ENCODE data around the gene NOPCHAP1. TPM values are rescaled to one million over a fixed set of nuclear protein-coding genes. Genes with fewer than 3 reads are reported as not detected.

Gene NOPCHAP1
- total and polyA plus RNA-seq, 2 of the 8 experiments (the other 6 are each of a cell fraction or from before 2014, with no cell fraction given) = 14.9 to 39.5 TPM

- Histone ChIP-seq H3K79me2 (ENCODE audit: control insufficient read depth in 1 of 2, insufficient read depth in 2 of 2, low read length in 2 of 2) (no peaks in the 10 kb centered on the region), H2BK15ac (ENCODE audit: low read length) (no peak overlapping the region), H3K27me3 (replicated peaks in 1 of 4; ENCODE audit: control insufficient read depth in 3 of 4, extremely low read depth in 1 of 4, insufficient read depth in 3 of 4, low read length in 3 of 4) (no peaks in the 10 kb centered on the region), H2AFZ (ENCODE audit: low read length) (no peak overlapping the region), H4K20me1 (replicated peaks in 1 of 2; ENCODE audit: control insufficient read depth in 1 of 2, insufficient read depth in 2 of 2, low read length in 2 of 2) (peaks cover 0 to 3% of the 10 kb centered on the region in 2 experiments), H3K23me2 (ENCODE audit: low read depth, low read length) (no peaks in the 10 kb centered on the region), H3K4me3 (ENCODE audit: extremely low read depth in 1 of 4, insufficient read depth in 2 of 4, low read depth in 3 of 4, low read length in 4 of 4) (no peak overlapping the region), H3K56ac (replicated peaks; ENCODE audit: insufficient read length, low read depth, low read length) (no peak overlapping the region), H3K9ac (replicated peaks in 1 of 4; ENCODE audit: extremely low read depth in 1 of 4, low read depth in 3 of 4, low read length in 3 of 4) (no peak overlapping the region), H3K23ac (ENCODE audit: insufficient read length) (no peak overlapping the region), H2BK5ac (ENCODE audit: low read depth, low read length) (no peak overlapping the region), H4K91ac (replicated peaks; ENCODE audit: insufficient read length, low read length) (no peak overlapping the region), H3K9me3 (ENCODE audit: insufficient read depth in 2 of 2, low read depth in 1 of 2, low read length in 1 of 2) (no peaks in the 10 kb centered on the region), H3K4me2 (ENCODE audit: insufficient read depth in 1 of 2, low read depth in 2 of 2, low read length in 2 of 2) (no peak overlapping the region), H2BK12ac (ENCODE audit: low read depth, low read length) (no peak overlapping the region), H3K14ac (ENCODE audit: insufficient read length) (no peak overlapping the region), H3K18ac (ENCODE audit: extremely low read depth, low read length) (no peak overlapping the region), H4K8ac (ENCODE audit: extremely low read depth, insufficient read depth, low read length) (no peak overlapping the region), H2BK20ac (ENCODE audit: low read length) (no peak overlapping the region), H3K79me1 (ENCODE audit: low read depth, low read length) (peaks cover 3% of the 10 kb centered on the region; the same call in 1 of the 2 replicates), H3K36me3 (ENCODE audit: control insufficient read depth in 2 of 4, insufficient read depth in 4 of 4, low read length in 3 of 4) (peaks cover 0 to 5% (median 2%) of the 10 kb centered on the region in 4 experiments; a peak in 4 of 8 replicates), H2BK120ac (replicated peaks; ENCODE audit: low read depth, low read length) (no peak overlapping the region), H2AK5ac (ENCODE audit: low read depth, low read length) (no peak overlapping the region), H3K27ac (ENCODE audit: low read depth, low read length) (no peak overlapping the region), H3K4ac (replicated peaks; ENCODE audit: insufficient read length, low read depth, low read length) (no peak overlapping the region), H3K4me1 (replicated peaks in 1 of 4; ENCODE audit: control insufficient read depth in 3 of 4, insufficient read depth in 4 of 4, low read length in 3 of 4) (no peaks in the 10 kb centered on the region), H4K5ac (ENCODE audit: insufficient read length, low read depth, low read length) (no peak overlapping the region)
- POLR2A ChIA-PET (ENCODE audit: partially characterized antibody) = no interaction called here
- FAIRE-seq = no peak
- no peak for TF ChIP-seq CEBPB (IDR thresholded peaks at IDR 0.05; ENCODE audit: low read depth, low read length)
- TF ChIP-seq SP1 (IDR thresholded peaks at IDR 0.05; ENCODE audit: low read depth, low read length) = no peak
- no peak for TF ChIP-seq TEAD4 (IDR thresholded peaks at IDR 0.05; ENCODE audit: low read depth, low read length)
- no peak for TF ChIP-seq CHD1 (IDR thresholded peaks at IDR 0.05; ENCODE audit: low read depth, low read length)
- no peak for TF ChIP-seq TCF12 (IDR thresholded peaks at IDR 0.05; ENCODE audit: low read depth, low read length)
- TF ChIP-seq RNF2 (IDR thresholded peaks at IDR 0.05; ENCODE audit: borderline replicate concordance, low read depth, low read length, missing control alignments, poor library complexity, severe bottlenecking) = no peak
- TF ChIP-seq RXRA (IDR thresholded peaks at IDR 0.05; ENCODE audit: insufficient read depth, low read depth, low read length) = no peak
- TF ChIP-seq SIX5 (IDR thresholded peaks at IDR 0.05; ENCODE audit: low read depth, low read length) = no peak
- WGBS, 2 experiments (ENCODE audit: extremely low coverage in 1 of 2, insufficient coverage in 1 of 2, insufficient read length in 1 of 2, insufficient replicate concordance in 2 of 2, low coverage in 1 of 2, low lambda C conversion rate in 2 of 2, missing lambda C conversion rate in 1 of 2) = 94% methylated on average over 9 of the region's 9 CpGs; no CpG with 5 or more reads in 1 of the 2 experiments
- CTCF ChIA-PET (ENCODE audit: partially characterized antibody) = interaction anchor here (0.6 to 1.0 kb wide), 2 partner anchors 24 to 185 kb away, joined by 3 to 6 read pairs; no protein-coding TSS in a partner anchor
- no peak for DNase-seq (ENCODE audit: low read depth in 1 of 2, low spot score in 2 of 2)
Measured at GRCh38 chr12:105013892-105014291, 27.8 kb downstream of the NOPCHAP1 start.
